Activated T-cell treated with anti-CD3 and anti-CD28 coated beads for 1 hour (primary cell): ENCODE data around the gene FNDC3A.
"Not testable (repeated sequence)": the region's sequence is repeated elsewhere in the genome, so short reads cannot be mapped to it uniquely, and the experiment has no call there.

Experiments used
- DNase-seq: peaks from one replicate; pipeline ENCODE4 v3.0.0-alpha.2; 2020; ENCODE audit warnings: low read depth

Gene FNDC3A

DNA sequence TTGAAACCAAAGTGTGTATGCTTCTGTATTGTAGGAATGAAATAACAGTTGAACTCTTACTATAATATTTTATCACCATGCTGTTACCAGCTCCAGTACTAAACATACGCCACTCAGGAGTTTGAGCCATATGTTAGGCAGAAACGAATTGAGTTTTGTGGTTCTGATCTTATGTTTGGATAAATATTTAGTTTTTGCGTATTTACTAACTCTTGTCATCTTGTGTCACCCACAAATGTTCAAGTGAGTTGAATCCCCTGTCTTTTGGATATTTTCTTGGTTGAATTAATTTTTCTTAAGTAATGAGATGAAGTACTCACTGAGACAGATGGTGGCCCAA, 1.5 kb downstream of the FNDC3A start:
- DNase-seq, result no peak

DNA sequence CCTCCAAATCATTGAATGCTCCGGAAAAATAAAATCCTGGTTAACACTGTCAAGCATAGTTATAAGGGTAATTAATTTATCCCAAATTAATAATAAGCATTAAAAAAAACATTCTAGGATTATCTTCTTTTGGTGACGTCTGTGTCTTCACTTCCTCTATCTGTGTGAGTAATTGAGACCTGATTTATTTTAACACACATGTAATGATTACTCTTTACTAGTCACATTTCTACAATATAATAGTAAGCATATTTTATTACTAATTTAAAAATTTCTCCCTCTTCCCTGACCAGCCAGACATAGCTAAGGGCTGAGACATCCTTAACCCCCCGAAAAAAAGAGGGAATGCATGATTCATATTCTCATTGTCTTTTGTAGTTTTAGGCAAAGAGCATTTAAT, 2.3 kb downstream of the FNDC3A start:
- DNase-seq, result no peak

DNA sequence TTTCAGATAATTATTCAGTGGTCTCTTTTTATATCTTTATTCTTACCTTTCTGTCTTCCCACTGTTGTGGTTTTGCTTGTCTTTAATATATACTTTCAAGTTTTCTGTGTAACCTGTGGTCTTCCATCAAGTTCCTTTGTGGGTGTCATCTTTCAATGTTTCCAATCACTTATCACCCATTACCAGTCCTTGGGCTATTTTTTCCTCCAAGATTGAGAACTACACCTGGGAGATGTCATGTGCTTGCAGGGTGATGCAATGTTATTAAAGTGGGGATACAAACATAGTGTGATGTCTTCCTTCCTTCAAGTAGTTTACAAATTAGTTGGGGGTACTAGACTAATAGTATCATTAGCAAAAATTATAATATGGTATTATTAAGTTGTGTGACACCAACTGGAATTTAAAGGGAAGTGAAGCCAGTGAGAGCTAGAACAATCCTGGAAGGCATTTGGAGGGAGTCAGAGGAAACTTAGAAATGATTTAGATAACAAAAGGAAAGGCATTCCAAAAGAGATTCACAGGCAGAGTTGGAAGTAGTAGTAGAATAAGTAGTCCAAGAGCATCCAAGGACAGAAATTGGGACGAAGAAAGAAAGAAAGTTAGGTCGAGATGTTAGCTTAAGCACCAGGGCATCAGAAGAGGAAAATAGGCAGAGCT, 3.4 kb downstream of the FNDC3A start:
- DNase-seq, result no peak

DNA sequence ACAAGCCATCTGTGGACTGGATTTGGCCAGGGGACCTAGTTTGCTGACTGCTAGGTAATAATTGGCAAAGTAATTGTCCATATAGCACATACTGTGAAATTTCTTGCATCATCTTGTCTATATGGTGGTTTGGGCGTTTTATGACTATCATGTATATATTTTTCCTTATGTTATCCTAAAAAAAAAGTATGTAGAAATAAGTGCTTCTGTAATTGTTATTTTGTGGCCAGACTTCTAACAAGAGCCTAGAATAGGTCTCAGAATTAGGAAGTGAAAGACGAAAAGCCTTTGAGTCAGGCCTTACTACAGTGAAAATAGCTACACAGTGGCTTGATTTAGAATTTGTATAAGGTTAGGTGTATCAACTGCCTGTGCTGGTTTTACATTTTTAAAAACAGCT, 4.2 kb downstream of the FNDC3A start:
- no peak for DNase-seq

DNA sequence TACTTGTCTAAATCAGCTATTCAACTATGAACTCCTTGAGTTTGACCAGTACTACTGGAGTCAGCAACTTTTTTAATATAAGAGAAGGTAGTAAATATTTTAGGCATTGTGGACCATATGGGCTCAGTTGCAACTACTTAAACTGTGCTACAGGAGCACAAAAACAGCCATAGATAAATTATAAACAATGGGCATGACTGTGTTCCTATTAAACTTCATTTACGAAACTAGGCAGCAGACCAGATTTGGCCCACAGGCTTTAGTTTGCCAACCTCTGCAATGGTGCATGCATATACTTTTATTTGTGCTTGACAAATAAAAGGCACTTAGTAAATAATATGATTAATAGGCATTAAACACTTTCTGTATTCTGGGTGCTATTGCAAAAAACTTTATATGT, 7.6 kb downstream of the FNDC3A start:
- no peak for DNase-seq

DNA sequence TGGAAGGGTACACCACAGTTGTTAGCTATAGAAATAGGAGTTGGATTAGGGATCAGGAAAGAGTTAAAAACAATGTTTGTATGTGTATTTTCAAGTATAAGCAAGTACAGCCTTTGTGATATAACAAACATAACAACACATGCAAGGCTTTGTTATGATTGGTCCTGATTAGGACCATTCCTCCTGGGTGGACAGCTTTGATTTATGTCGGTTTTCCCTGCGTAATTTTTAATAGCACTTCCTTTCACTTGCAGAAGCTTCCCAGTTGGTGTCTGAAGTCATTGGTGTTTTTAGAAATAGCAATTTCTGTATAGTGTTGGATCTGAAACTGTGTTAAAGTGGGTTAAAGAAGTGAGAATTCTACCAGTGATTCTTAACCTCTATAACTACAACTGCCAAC, 10.0 kb downstream of the FNDC3A start:
- no peak for DNase-seq

DNA sequence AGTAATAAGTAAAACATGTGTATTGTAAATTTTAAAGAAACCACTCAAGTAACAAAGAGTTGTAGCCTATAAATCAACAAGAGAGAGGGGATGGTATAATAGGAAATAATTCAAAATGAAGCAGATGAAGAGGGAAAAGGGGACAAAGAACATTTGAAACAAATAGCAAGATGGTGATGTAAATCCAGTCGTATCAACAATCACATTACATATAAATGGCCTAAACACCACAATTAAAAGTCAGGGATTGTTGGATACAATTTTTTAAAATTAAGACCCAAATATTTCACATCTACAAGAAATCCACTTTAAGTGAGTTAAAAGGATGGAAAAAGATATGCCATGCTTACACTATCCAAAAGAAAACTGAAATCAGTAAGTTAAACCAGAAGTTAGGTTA, 15.2 kb downstream of the FNDC3A start:
- DNase-seq, result no peak

DNA sequence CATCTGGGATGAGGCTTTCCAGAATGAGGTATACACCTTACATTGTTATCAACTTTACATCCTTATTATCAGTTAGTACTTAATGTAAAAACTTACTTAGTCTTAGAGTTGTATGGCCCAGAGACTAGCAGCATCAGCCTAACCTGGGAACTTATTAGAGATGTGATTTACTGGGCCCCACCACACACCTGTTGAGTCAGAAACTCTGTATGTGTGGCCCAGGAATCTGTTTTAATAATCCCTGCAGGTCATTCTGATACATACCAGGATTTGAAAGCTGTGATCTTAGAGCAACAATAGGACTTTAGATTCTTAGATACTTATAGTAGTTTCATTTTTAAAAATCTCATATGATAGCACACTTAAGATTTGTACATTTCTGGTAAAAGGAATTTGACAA, 17.4 kb downstream of the FNDC3A start:
- no peak for DNase-seq

DNA sequence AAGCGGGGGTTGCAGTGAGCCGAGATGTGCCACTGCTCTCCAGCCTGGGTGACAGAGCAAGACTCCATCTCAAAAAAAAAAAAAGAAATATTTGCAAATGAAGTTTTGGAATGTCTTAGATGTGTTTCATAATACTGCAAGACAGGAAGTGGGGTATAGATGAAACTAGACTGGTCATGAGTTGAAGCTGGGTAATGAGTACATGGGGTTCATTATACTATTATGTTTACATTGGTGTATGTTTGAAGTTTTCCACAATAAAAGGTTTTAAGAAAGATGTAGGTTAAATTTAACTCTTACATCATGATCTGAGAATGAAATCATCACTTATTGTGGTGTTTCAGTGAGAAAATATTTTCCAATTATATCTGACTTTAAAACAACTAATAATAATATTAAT, 19.0 kb downstream of the FNDC3A start:
- no peak for DNase-seq

DNA sequence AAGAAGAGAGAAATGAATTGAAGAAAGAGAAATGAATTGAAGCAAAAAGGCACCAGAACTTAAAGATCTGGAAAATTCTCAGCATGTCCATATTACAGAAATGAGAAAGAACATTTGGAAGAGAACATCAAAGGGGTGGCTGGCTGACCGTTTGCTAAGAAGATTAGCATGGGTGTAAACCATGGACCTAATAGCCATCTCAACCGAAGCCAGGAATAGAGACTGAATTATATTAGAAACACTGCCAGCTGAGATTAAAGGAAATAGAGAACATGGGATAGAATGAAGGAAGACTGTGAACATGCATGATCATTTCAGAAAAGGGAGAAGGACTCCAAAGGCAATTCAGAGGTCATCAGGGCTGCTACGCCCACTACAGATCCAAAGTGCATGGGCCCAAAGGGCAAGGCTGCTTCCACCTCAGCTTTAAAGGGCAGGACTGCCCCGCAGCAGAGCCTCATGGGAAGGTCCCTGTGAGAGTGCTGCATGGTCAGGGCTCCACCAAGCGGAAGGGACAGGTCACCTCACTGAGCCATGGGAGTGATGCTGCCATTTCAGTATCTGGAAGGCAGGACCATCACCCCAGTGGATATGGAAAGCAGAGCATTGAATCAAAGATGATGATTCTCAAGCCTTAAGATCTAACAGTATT, 23.1 kb downstream of the FNDC3A start:
- DNase-seq, result no peak

DNA sequence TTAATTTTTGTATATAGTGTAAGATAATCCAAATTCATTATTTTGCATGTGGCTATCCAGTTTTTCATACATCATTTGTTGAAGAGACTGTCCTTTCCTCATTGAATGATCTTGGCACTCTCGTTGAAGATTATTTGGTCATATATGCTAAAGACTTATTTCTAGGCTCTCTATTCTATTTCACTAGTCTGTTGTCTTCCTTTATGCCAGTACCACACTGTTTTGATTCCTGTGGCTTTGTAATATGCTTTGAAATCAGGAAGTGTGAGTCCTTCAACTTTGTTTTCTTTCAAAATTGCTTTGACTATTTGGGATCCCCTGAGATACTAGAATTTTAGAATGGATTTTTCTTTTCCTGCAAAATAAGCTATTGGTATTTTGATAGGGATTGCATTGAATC, 24.5 kb downstream of the FNDC3A start:
- DNase-seq, result no peak

DNA sequence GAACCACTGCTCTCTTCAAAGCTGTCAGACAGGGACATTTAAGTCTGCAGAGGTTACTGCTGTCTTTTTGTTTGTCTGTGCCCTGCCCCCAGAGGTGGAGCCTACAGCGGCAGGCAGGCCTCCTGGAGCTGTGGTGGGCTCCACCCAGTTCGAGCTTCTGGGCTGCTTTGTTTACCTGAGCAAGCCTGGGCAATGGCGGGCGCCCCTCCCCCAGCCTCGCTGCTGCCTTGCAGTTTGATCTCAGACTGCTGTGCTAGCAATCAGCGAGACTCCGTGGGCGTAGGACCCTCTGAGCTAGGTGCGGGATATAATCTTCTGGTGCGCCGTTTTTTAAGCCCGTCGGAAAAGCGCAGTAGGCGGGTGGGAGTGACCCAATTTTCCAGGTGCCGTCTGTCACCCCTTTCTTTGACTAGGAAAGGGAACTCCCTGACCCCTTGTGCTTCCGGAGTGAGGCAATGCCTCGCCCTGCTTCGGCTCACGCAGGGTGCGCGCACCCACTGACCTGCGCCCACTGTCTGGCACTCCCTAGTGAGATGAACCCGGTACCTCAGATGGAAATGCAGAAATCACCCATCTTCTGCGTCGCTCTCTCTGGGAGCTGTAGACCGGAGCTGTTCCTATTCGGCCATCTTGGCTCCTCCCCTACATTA, 43.4 kb downstream of the FNDC3A start:
- DNase-seq, result not testable (repeated sequence)

DNA sequence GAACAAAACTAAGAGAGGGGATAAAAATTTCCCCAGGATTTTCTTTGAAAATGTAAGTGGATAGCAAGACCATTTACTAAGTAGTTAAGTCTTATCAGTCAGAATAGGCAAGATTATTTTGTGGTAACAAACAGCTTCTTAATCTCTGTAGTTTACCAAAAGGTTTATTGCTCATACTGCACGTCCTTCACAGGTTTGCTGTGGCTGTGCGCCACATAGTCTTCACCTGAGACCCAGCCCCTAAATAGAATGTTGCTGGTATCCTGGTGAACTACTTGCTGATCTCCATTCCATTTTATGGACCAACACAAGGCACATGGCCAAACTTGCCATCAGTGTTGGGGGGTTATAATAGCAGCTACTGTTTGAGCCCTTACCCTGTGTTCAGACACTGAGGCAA, 44.6 kb downstream of the FNDC3A start:
- no peak for DNase-seq

DNA sequence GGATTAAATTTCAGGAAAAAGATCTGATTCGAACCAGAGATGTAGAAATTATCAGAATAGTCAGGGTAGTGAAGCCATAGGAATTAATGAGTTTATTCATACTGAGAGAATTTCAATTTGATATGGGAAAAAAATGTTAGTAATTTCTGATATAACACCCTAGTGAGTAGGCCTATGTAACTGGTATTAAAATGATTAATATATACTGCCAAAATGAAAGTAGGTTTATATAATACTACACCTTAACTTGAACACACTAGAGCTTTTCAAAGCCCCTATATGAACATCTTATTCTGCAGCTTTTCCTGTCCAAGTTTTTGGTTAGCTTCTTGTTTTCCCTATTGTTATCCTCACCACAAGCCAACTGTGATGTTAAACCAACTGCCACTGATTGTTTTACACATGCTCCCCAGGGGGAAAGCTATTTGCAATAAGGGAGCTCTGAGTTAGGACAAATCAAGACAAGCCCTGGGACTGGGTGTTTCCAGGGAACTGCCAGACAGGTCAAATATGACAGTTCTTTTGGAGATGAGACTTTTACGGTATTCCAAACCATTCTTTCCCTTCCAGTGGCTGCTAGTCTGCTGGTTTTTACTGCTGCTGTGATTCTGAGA, 45.3 kb downstream of the FNDC3A start:
- DNase-seq, result no peak

DNA sequence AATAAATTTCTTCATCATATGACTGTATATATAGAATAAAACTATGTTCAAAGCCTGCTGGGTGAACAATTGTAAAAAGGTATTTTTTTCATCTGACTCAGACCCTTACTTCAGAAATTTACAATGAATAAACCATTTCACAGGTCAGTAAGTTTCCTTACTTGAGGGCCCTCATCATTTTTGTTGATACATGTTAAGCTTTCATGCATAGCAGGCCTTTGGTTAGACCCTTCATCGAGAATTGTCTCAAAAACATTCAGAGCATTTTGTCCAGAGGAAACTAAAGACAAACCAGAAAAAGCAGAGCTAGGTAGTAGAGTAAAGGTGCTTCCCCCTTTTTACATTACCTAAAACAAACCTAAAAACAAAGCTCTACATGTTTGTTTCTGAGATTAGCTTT, 46.2 kb downstream of the FNDC3A start:
- no peak for DNase-seq

DNA sequence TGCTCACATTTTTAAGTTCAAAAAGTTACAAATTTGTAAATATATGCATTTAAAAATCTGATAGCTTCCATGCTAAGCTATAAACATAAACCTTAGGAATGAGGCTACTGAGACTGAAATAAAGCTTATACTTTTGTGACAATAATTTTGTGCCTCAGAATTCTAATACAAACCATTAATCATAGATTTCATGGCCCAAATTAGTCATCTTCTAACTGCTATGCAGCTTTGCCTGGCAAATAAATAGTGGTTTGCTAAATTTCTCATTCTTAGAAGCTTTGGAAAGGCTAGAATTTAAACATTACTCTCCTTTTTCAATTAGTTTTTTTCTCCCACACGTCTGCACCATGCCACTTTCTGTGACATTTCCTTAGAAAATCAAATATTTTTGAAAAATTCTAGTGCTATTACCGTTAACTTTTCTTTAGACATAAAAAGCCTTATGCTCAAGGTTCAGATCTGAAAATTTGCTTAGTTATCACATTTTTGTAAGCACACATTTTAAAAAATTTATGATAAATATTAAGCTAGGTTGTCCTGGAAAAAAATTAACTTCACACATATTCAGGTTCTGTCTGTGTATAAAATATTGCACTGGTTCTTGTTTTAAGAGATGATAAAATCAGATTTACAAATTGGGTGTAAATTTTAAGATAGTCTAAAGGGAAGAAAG, 46.9 kb downstream of the FNDC3A start:
- no peak for DNase-seq

DNA sequence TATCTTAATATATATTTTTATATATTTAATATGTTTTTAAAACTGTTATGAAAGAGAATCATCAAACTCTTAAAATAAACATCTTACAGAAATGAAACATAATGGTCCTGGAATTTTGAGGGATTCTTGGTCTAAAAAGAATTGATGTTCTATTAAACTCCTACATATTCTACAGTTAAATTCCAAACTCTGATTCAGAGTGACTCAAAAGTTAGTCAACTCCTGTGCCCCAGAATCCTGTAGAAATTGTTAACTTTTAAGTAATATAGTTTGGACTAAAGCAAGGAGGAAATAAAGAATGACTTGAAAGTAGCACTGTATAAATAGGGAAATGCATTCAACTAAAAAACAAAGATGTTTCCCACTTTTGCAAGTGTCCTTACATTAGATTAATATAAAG, 47.7 kb downstream of the FNDC3A start:
- DNase-seq, result no peak

DNA sequence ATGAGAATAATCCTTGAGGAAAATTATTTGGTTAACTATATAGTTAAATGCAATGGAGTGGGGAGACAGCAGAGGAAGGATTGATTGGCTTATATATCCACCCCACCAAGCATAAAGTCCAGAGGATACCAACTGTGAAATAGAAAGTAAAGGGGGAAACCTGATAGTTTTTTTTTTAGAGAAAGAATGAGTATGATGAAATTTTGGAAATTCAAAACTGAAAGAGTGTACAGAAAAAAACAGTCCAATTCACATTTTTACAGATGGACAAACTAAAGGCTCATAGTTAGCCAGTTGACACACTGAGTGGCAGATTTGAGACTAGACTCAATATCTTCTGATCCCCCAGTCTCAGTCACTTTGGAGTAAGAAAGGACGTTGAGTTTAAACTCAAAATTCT, 51.1 kb downstream of the FNDC3A start:
- no peak for DNase-seq

DNA sequence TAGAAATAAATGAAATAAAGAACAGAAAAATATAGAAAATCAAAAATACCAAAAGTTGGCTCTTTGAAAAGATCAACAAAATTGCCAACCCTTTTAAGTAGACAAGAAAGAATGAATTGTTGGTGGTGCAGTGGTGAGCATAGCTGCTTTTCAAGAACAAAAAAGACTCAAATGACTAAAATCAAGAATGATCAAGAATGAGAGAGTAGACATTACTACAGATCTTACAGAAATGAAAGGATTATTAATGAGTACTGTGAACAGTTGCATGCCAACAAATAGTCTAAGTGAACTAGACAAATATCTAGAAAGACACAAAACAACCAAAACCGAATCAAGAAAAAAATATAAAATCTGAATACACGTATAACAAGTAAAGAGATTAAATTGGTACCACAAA, 53.9 kb downstream of the FNDC3A start:
- no peak for DNase-seq

DNA sequence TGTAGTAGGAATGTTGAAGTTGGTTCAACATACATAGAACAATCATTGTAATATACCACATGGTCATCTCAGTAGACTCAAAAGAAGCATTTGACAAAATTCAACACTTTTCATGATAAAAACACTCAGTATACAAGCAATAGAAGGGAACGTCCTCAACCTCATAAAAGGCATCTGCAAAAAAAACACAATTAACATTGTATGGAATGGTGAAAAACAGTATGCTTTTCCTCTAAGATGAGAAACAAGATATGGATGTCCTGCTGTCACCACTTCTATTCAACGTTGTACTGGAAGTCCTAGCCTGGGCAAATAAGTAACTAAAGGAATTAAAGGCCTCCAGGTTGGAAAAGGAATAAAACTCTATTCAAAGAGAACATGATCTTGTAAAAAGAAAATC, 54.5 kb downstream of the FNDC3A start:
- no peak for DNase-seq

DNA sequence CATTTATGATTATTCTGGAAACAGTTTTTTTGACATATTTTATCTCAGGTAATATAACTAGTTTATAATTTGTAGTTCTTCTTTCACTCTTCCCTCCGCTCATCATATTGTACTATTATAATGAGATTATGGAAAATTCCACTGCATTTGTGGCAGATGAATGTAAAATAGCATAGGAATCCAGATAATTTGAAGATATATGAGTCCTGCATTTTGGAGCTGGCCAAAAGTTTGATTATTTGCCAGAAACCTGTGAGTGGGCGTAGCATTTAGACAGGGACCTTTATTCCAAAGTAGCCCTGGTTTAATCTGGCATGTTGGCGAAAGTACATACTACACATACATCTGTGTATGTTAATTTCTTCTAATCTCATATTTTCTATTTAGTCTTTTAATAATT, 65.2 kb downstream of the FNDC3A start:
- DNase-seq, result no peak

DNA sequence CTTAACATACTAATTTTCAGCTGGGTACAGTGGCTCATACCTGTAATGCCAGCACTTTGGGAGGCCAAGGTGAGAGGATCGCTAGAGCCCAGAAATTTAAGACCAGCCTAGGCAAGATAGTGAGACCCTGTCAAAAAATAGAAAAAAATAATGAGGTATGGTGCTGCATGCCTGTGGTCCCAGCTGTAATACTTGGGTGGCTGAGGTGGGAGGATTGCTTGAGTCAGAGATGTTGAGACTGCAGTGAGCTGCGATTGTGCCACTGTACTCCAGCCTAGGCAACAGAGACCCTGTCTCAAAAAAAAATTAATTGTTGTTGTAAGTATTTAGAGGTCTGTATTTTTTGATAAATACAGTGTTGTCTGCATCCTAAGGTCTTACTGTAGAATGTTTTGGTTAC, 66.8 kb downstream of the FNDC3A start:
- DNase-seq, result no peak

DNA sequence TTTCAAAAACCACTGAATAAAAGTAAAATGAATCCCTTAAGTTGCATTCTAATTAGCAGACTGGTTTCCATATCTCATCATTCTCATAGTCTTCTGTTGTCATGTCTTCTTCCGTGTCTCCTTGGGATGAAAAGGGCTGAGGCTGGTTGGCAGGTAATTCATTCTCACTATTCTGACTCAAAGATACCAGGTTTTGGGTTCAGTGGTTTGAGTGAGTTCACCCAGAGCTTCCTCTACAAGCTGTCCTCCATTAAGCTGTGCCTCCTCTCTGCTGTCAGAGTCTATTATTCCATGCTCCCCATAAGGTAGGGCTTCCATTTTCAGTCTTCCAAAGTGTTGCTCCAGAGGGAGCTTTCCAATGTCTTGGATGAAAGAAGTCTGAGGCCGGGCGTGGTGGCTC, 68.3 kb downstream of the FNDC3A start:
- no peak for DNase-seq
